H1 (cell line): Measurements from ENCODE around the gene CCDC178. TPM values are rescaled to one million over a fixed set of nuclear protein-coding genes. Genes with fewer than 3 reads are reported as not detected.

Experiments
- CTCF ChIA-PET: fragments of 300-600 bp; sonication (Branson Sonifier 250); formaldehyde crosslinking; loops from one replicate; lab custom pipeline; 2021; ENCODE audit not compliant: partially characterized antibody; lab: Charles Lee
- POLR2A ChIA-PET: fragments of 300-600 bp; sonication (Branson Sonifier 250); formaldehyde crosslinking; loops from one replicate; lab custom pipeline; 2021; ENCODE audit warnings: inconsistent platforms; ENCODE audit not compliant: partially characterized antibody; lab: Charles Lee
- DNase-seq, 2 experiments: peaks; one replicate each; pipeline versions ENCODE4 v3.0.0 to v3.0.0-alpha.2; 2010 to 2022; ENCODE audit warnings: low spot score in 2 of 2, low read depth in 1 of 2, mixed read lengths in 1 of 2
- FAIRE-seq: peaks from 2 replicates; lab custom pipeline; 2011; peaks lifted over from hg19 to GRCh38; lab: Jason Lieb, UNC
- H2AFZ ChIP-seq: 2 replicates; pipeline ENCODE4 v1.8.1; 2012; ENCODE audit warnings: low read length, inconsistent platforms
- H2AK5ac ChIP-seq: 2 replicates; pipeline ENCODE4 v1.6.1; 2013; ENCODE audit warnings: low read depth, low read length
- H2BK120ac ChIP-seq: replicated peaks from 2 replicates; pipeline ENCODE3; 2013; ENCODE audit warnings: low read depth, low read length, inconsistent platforms
- H2BK12ac ChIP-seq: 2 replicates; pipeline ENCODE4 v1.6.1; 2013; ENCODE audit warnings: low read depth, low read length
- H2BK15ac ChIP-seq: 2 replicates; pipeline ENCODE4 v1.6.1; 2013; ENCODE audit warnings: low read length
- H2BK20ac ChIP-seq: 2 replicates; pipeline ENCODE4 v1.6.1; 2013; ENCODE audit warnings: low read length
- H2BK5ac ChIP-seq: 2 replicates; pipeline ENCODE4 v1.6.1; 2013; ENCODE audit warnings: low read depth, low read length
- H3K14ac ChIP-seq: 2 replicates; pipeline ENCODE4 v1.6.1; 2013; ENCODE audit warnings: inconsistent platforms; ENCODE audit not compliant: insufficient read length
- H3K18ac ChIP-seq: 2 replicates; pipeline ENCODE4 v1.6.1; 2013; ENCODE audit warnings: low read length; ENCODE audit errors: extremely low read depth
- H3K23ac ChIP-seq: 2 replicates; pipeline ENCODE4 v1.6.1; 2013; ENCODE audit warnings: inconsistent platforms; ENCODE audit not compliant: insufficient read length
- H3K23me2 ChIP-seq: 2 replicates; pipeline ENCODE4 v1.6.1; 2013; ENCODE audit warnings: low read depth, low read length
- H3K27ac ChIP-seq: 2 replicates; pipeline ENCODE4 v1.6.1; 2011; ENCODE audit warnings: low read depth, low read length, inconsistent platforms
- H3K27me3 ChIP-seq, 4 experiments: replicated peaks in 1 of 4; 1 replicate in 1 of 4; 2 replicates in 3 of 4; pipeline versions ENCODE4 v1.6.1 to v1.8.1; 2011 to 2013; ENCODE audit warnings: low read length in 3 of 4, mild to moderate bottlenecking in 3 of 4, inconsistent platforms in 2 of 4, mixed read lengths in 2 of 4, moderate library complexity in 1 of 4; ENCODE audit not compliant: control insufficient read depth in 3 of 4, insufficient read depth in 3 of 4; ENCODE audit errors: extremely low read depth in 1 of 4
- H3K36me3 ChIP-seq, 4 experiments: 2 replicates each; pipeline versions ENCODE4 v1.6.1 to v1.8.1; 2011 to 2013; ENCODE audit warnings: mild to moderate bottlenecking in 4 of 4, low read length in 3 of 4, moderate library complexity in 2 of 4, control low read depth in 1 of 4, inconsistent platforms in 1 of 4; ENCODE audit not compliant: insufficient read depth in 4 of 4, control insufficient read depth in 2 of 4
- H3K4ac ChIP-seq: replicated peaks from 2 replicates; pipeline ENCODE3; 2013; ENCODE audit warnings: low read length, low read depth, mixed read lengths, inconsistent platforms; ENCODE audit not compliant: insufficient read length
- H3K4me1 ChIP-seq, 4 experiments: replicated peaks in 1 of 4; 1 replicate in 1 of 4; 2 replicates in 3 of 4; pipeline versions ENCODE4 v1.6.1 to v1.8.1; 2011 to 2013; ENCODE audit warnings: low read length in 3 of 4, inconsistent platforms in 2 of 4, mixed read lengths in 1 of 4; ENCODE audit not compliant: insufficient read depth in 4 of 4, control insufficient read depth in 3 of 4
- H3K4me2 ChIP-seq, 2 experiments: 2 replicates each; pipeline versions ENCODE4 v1.6.1 to v1.8.1; 2011 to 2013; ENCODE audit warnings: low read depth in 2 of 2, low read length in 2 of 2, control low read depth in 1 of 2, inconsistent platforms in 1 of 2, mild to moderate bottlenecking in 1 of 2; ENCODE audit not compliant: insufficient read depth in 1 of 2
- H3K4me3 ChIP-seq, 4 experiments: fragments of 200-600, 300-600 bp in 1 of 4; sonication (generic), shearing (Covaris generic), sonication (Bioruptor Twin) in 1 of 4; 2 replicates each; pipeline versions ENCODE4 v1.5.1 to v1.8.1; 2011 to 2016; ENCODE audit warnings: low read length in 4 of 4, low read depth in 3 of 4, control low read depth in 2 of 4, inconsistent platforms in 2 of 4, mild to moderate bottlenecking in 2 of 4, mixed read lengths in 1 of 4, moderate library complexity in 1 of 4; ENCODE audit not compliant: insufficient read depth in 2 of 4; ENCODE audit errors: extremely low read depth in 1 of 4
- H3K56ac ChIP-seq: replicated peaks from 2 replicates; pipeline ENCODE3; 2013; ENCODE audit warnings: low read depth, mild to moderate bottlenecking, mixed read lengths, low read length, inconsistent platforms; ENCODE audit not compliant: insufficient read length
- H3K79me1 ChIP-seq: 2 replicates; pipeline ENCODE4 v1.6.1; 2013; ENCODE audit warnings: low read depth, low read length, control low read depth
- H3K79me2 ChIP-seq, 2 experiments: 2 replicates each; pipeline versions ENCODE4 v1.6.1 to v1.8.1; 2012 to 2013; ENCODE audit warnings: low read length in 2 of 2, mild to moderate bottlenecking in 2 of 2, inconsistent platforms in 1 of 2; ENCODE audit not compliant: insufficient read depth in 2 of 2, control insufficient read depth in 1 of 2
- H3K9ac ChIP-seq, 4 experiments: replicated peaks in 1 of 4; 1 replicate in 1 of 4; 2 replicates in 3 of 4; pipeline versions ENCODE4 v1.6.1 to v1.8.1; 2011 to 2013; ENCODE audit warnings: low read depth in 3 of 4, low read length in 3 of 4, control low read depth in 2 of 4, mild to moderate bottlenecking in 2 of 4, moderate library complexity in 2 of 4, inconsistent platforms in 1 of 4; ENCODE audit errors: extremely low read depth in 1 of 4
- H3K9me3 ChIP-seq, 2 experiments: 2 replicates each; pipeline versions ENCODE4 v1.6.1 to v1.8.1; 2012 to 2013; ENCODE audit warnings: mild to moderate bottlenecking in 2 of 2, moderate library complexity in 2 of 2, control low read depth in 1 of 2, inconsistent platforms in 1 of 2, low read depth in 1 of 2, low read length in 1 of 2, mixed read lengths in 1 of 2; ENCODE audit not compliant: insufficient read depth in 2 of 2
- H4K20me1 ChIP-seq, 2 experiments: replicated peaks in 1 of 2; 2 replicates each; pipeline versions ENCODE3 to v1.8.1; 2011 to 2013; ENCODE audit warnings: inconsistent platforms in 2 of 2, low read length in 2 of 2, mild to moderate bottlenecking in 1 of 2; ENCODE audit not compliant: insufficient read depth in 2 of 2, control insufficient read depth in 1 of 2
- H4K5ac ChIP-seq: 2 replicates; pipeline ENCODE4 v1.6.1; 2013; ENCODE audit warnings: low read length, low read depth, mixed read lengths, inconsistent platforms; ENCODE audit not compliant: insufficient read length
- H4K8ac ChIP-seq: 2 replicates; pipeline ENCODE4 v1.8.0; 2013; ENCODE audit warnings: mild to moderate bottlenecking, moderate library complexity, low read length, inconsistent platforms; ENCODE audit not compliant: insufficient read depth; ENCODE audit errors: extremely low read depth
- H4K91ac ChIP-seq: replicated peaks from 2 replicates; pipeline ENCODE3; 2013; ENCODE audit warnings: low read length, mixed read lengths, inconsistent platforms; ENCODE audit not compliant: insufficient read length
- CBX5 ChIP-seq: fragments of 300-800, 300-1000 bp; sonication (generic); IDR thresholded peaks from 2 replicates; pipeline ENCODE4 v1.7.1; 2016; ENCODE audit warnings: antibody characterized with exemption, low read length, low read depth
- EGR1 ChIP-seq: IDR thresholded peaks from 2 replicates; pipeline ENCODE4 v1.6.1; 2011; ENCODE audit warnings: low read depth, low read length, borderline replicate concordance
- FOSL1 ChIP-seq: IDR thresholded peaks from 2 replicates; pipeline ENCODE4 v1.6.1; 2011; ENCODE audit warnings: mild to moderate bottlenecking, low read depth, low read length, moderate library complexity; ENCODE audit not compliant: insufficient read depth
- PHF8 ChIP-seq: fragments of 200-600 bp; sonication (generic); conservative IDR thresholded peaks from 2 replicates; pipeline ENCODE4 v1.7.1; 2012; ENCODE audit warnings: low read depth, mild to moderate bottlenecking, inconsistent platforms, low read length, moderate library complexity
- POU5F1 ChIP-seq: IDR thresholded peaks from 2 replicates; pipeline ENCODE4 v1.6.1; 2011; ENCODE audit warnings: low read depth, mild to moderate bottlenecking, low read length, moderate library complexity
- RXRA ChIP-seq: IDR thresholded peaks from 2 replicates; pipeline ENCODE4 v1.6.1; 2011; ENCODE audit warnings: low read depth, mild to moderate bottlenecking, low read length, moderate library complexity; ENCODE audit not compliant: insufficient read depth
- TAF7 ChIP-seq: optimal IDR thresholded peaks from 2 replicates; pipeline ENCODE3; 2011; ENCODE audit warnings: low read depth, mild to moderate bottlenecking, inconsistent platforms, low read length, moderate library complexity, borderline replicate concordance
- WGBS, 2 experiments: shearing (Covaris generic) in 1 of 2; methylation state at CpG; one replicate each; pipeline versions ENCODE4 v1.1.6 to v1.1.7; 2013 to 2015; ENCODE audit warnings: low lambda C conversion rate in 2 of 2, mixed read lengths in 2 of 2, inconsistent platforms in 1 of 2, low coverage in 1 of 2, missing lambda C conversion rate in 1 of 2; ENCODE audit not compliant: insufficient replicate concordance in 2 of 2, insufficient coverage in 1 of 2, insufficient read length in 1 of 2; ENCODE audit errors: extremely low coverage in 1 of 2, missing lambda C conversion rate in 1 of 2; 5-methylcytosine and 5-hydroxymethylcytosine counted together
- polyA plus RNA-seq, 7 experiments: library from polyadenylated mRNA; depleted of rRNA in 3 of 7; stranded (reverse) in 5 of 7; unstranded in 2 of 7; fragments of >200 nt in 5 of 7; fragments of 200-250 nt in 2 of 7; gene quantifications; 1 replicate in 5 of 7; 2 replicates in 1 of 7; 4 replicates in 1 of 7; pipeline versions ENCODE4 v1.2.1 to v1.2.3, GENCODE V29; 2011 to 2013; ENCODE audit warnings: missing spikeins in 2 of 7, mixed read lengths in 2 of 7
- total RNA-seq: library from RNA; stranded (reverse); fragmentation: NEBNext Ultra II Directional; extraction: Animal tissue kit (Norgen Biotek cat#: 25700); gene quantifications from 2 replicates; pipeline ENCODE4 v1.2.1, GENCODE V29; 2021
- TF ChIP-seq, protein P1 (sequence below): IDR thresholded peaks from 2 replicates; pipeline ENCODE4 v1.6.1; 2012; ENCODE audit warnings: low read length, inconsistent platforms
- TF ChIP-seq, protein P2 (sequence below), 3 experiments: IDR thresholded peaks; 1 replicate in 2 of 3; 2 replicates in 1 of 3; pipeline versions ENCODE4 v1.5.1 to v1.6.1; 2011; ENCODE audit warnings: low read length in 3 of 3, mild to moderate bottlenecking in 3 of 3, inconsistent platforms in 2 of 3, low read depth in 1 of 3, moderate library complexity in 1 of 3; ENCODE audit not compliant: insufficient read depth in 1 of 3; ENCODE audit errors: control extremely low read depth in 1 of 3

Gene CCDC178
- total and polyA plus RNA-seq, 2 of the 8 experiments (the other 6 are each of a cell fraction or from before 2014, with no cell fraction given) = not detected

DNA sequence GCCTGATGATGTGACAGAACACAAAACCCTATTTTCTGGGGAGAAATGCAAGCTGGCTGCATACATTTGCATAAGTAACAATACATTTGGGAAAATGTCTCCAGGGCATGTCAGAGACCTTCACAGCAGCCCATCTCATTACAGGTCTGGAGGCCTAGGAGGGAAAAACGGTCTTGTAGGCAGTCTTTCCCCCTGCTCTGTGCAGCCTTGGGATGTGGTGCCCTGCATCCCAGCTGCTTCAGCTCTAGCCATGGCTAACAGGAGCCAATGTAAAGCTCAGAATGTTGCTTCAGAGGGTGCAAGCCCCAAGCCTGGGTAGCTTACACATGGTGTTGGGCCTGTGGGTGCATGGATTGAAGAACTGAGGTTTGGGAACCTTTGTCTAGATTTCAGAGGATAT is 133.0 kb downstream of the CCDC178 start:
- no peak overlapping the region for H3K18ac ChIP-seq
- no peak for DNase-seq
- no peak overlapping the region for H2AK5ac ChIP-seq
- H3K79me2 ChIP-seq = no peaks in the 10 kb centered on the region
- no peak for FAIRE-seq
- H3K14ac ChIP-seq = no peak overlapping the region
- H3K4me2 ChIP-seq = no peak overlapping the region
- H3K27me3 ChIP-seq = no peaks in the 10 kb centered on the region
- no peak overlapping the region for H3K56ac ChIP-seq
- no peak overlapping the region for H4K8ac ChIP-seq
- ChIA-PET CTCF (no interaction called here), POLR2A (no interaction called here)
- no peaks in the 10 kb centered on the region for H3K23me2 ChIP-seq
- H2BK120ac ChIP-seq = no peak overlapping the region
- H3K4ac ChIP-seq = no peak overlapping the region
- H2BK20ac ChIP-seq = no peak overlapping the region
- no peak overlapping the region for H4K5ac ChIP-seq
- H3K9ac ChIP-seq = no peak overlapping the region
- no peak overlapping the region for H3K23ac ChIP-seq
- H3K36me3 ChIP-seq = no peaks in the 10 kb centered on the region
- 0 out of 4 replicates have a peak, but pooled peaks cover 3 to 7% of the 10 kb centered on the region in 2 experiments for H3K9me3 ChIP-seq
- H2BK15ac ChIP-seq = no peak overlapping the region
- H3K27ac ChIP-seq = no peak overlapping the region
- H2AFZ ChIP-seq = no peak overlapping the region
- H2BK12ac ChIP-seq = no peak overlapping the region
- no peaks in the 10 kb centered on the region for H3K4me1 ChIP-seq
- H2BK5ac ChIP-seq = no peak overlapping the region
- no peak overlapping the region for H3K4me3 ChIP-seq
- no peak overlapping the region for H4K91ac ChIP-seq
- H4K20me1 ChIP-seq = no peaks in the 10 kb centered on the region
- no peaks in the 10 kb centered on the region for H3K79me1 ChIP-seq
- WGBS, 2 experiments = 87% methylated on average over 1 of the region's 1 CpG; no CpG with 5 or more reads in 1 of the 2 experiments
- TF ChIP-seq EGR1 = no peak
- no peak for TF ChIP-seq CBX5
- no peak for TF ChIP-seq FOSL1
- no peak for TF ChIP-seq PHF8
- TF ChIP-seq, protein P1, sequence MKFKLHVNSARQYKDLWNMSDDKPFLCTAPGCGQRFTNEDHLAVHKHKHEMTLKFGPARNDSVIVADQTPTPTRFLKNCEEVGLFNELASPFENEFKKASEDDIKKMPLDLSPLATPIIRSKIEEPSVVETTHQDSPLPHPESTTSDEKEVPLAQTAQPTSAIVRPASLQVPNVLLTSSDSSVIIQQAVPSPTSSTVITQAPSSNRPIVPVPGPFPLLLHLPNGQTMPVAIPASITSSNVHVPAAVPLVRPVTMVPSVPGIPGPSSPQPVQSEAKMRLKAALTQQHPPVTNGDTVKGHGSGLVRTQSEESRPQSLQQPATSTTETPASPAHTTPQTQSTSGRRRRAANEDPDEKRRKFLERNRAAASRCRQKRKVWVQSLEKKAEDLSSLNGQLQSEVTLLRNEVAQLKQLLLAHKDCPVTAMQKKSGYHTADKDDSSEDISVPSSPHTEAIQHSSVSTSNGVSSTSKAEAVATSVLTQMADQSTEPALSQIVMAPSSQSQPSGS = no peak
- TF ChIP-seq RXRA = no peak
- TF ChIP-seq TAF7 = no peak
- no peak for TF ChIP-seq POU5F1
- TF ChIP-seq, protein P2, sequence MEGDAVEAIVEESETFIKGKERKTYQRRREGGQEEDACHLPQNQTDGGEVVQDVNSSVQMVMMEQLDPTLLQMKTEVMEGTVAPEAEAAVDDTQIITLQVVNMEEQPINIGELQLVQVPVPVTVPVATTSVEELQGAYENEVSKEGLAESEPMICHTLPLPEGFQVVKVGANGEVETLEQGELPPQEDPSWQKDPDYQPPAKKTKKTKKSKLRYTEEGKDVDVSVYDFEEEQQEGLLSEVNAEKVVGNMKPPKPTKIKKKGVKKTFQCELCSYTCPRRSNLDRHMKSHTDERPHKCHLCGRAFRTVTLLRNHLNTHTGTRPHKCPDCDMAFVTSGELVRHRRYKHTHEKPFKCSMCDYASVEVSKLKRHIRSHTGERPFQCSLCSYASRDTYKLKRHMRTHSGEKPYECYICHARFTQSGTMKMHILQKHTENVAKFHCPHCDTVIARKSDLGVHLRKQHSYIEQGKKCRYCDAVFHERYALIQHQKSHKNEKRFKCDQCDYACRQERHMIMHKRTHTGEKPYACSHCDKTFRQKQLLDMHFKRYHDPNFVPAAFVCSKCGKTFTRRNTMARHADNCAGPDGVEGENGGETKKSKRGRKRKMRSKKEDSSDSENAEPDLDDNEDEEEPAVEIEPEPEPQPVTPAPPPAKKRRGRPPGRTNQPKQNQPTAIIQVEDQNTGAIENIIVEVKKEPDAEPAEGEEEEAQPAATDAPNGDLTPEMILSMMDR (IDR thresholded peaks at IDR 0.05; ENCODE audit: control extremely low read depth in 1 of 3, insufficient read depth in 1 of 3, low read depth in 1 of 3, low read length in 3 of 3) = no peak
